SH-SY5Y (cell line): ENCODE data around the gene SIRT3.

ENCODE experiments used
- GATA2 ChIP-seq: IDR thresholded peaks from 2 replicates; pipeline ENCODE4 v1.6.1; 2011; ENCODE audit warnings: mild to moderate bottlenecking, low read depth, low read length
- GATA3 ChIP-seq: IDR thresholded peaks from 2 replicates; pipeline ENCODE4 v1.6.1; 2011; ENCODE audit warnings: low read depth, mild to moderate bottlenecking, low read length, moderate library complexity

Gene SIRT3

DNA sequence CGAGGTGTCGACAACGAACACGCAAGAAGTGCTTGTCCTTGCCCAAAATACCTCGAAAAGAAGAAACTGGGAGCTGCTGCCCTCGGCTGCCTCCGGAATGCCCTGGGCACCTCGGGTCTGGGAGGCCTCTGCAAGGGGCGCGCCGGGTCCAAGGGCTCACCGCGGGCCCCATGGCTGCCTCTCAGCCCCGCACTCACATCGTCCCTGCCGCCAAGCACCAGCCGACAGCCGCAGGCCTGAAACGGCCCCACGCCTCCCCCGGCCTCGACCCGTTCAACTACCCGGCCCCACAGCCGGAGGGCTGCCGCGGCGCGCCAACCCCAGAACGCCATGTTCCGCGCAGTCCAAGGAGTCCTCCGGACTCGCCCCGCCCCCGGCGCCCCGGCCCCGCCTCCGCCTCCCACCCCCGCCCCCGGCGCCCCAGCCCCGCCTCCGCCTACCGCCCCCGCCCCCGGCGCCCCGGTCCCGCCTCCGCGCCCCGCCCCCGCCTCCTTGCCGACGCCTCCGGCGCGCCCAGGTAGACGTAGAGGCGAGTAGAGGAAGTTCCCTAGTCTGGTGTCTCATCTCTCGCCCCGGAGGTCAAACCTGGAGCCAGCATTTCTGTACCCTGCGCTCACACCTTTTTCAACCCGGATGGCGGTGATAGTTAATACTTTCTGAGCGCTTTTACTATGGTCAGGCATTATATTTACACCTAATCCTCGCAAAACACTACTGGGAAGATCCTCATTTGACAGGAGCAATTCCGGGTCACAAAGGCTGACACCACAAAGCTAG is at the start of gene SIRT3:
TSS of gene SIRT3 (minus strand) at position 346 of the 777 bp plus-strand sequence. CDS start at position 332, 14 bp downstream.
- TF ChIP-seq GATA2, result no peak
- no peak for TF ChIP-seq GATA3

DNA sequence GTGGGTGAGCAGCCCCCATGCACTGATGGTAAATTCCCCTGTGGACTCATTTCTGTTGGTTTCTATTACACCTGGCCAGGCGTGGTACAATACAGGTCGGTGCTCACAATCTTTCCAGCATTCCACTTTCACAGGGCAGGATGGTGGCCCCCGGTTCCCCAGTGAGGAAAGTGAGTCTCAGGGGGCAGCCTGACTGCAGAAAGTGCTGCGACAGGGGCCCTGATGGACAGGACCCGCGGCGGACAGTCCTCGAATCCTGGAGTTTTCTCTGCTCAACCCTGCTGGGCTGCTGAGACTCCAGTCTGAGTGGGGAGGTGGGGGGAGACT is 49.7 kb upstream of the SIRT3 start:
- TF ChIP-seq GATA2 (no peak), GATA3 (no peak)

DNA sequence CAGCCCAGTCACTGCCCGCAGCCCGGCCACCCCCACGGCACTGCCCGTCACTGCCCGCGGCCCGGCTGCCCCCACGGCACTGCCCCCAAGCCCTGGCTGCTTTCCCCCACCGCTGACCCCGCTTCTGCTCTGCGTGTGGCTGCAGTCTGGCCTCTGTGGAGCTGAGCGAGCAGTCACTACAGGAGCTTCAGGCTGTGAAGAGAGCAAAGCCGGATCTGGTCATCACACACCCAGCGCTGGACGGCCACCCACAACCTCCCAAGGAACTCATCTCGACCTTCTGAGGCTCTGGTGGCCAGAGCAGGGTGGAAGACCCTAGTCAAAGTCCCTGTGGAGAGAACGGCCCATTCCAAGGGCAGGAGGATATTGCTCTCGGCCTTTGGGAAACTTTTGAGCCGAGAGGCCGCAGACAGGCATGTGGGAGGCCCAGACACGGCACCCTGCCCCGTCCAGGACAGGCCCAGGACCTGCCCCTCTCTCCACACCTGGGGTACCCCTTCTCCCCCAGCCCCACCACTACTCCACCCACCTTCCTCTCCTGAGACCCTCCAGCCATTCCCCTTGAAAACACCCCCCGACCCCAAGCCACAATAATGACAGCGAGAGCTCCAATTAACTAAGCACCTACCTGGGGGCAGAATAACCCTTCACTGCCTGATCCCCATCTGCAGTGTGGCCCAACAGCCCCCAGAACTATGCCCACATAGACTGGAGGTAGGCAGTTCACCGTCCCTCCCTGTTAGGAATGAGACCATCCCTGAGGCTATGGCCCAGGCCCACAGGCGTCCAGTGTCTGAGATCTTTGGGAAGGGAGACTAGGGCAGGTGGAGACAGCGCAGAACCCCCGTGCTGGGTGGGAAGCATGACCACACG is 49.1 kb upstream of the SIRT3 start:
- TF ChIP-seq GATA2, result no peak
- no peak for TF ChIP-seq GATA3

DNA sequence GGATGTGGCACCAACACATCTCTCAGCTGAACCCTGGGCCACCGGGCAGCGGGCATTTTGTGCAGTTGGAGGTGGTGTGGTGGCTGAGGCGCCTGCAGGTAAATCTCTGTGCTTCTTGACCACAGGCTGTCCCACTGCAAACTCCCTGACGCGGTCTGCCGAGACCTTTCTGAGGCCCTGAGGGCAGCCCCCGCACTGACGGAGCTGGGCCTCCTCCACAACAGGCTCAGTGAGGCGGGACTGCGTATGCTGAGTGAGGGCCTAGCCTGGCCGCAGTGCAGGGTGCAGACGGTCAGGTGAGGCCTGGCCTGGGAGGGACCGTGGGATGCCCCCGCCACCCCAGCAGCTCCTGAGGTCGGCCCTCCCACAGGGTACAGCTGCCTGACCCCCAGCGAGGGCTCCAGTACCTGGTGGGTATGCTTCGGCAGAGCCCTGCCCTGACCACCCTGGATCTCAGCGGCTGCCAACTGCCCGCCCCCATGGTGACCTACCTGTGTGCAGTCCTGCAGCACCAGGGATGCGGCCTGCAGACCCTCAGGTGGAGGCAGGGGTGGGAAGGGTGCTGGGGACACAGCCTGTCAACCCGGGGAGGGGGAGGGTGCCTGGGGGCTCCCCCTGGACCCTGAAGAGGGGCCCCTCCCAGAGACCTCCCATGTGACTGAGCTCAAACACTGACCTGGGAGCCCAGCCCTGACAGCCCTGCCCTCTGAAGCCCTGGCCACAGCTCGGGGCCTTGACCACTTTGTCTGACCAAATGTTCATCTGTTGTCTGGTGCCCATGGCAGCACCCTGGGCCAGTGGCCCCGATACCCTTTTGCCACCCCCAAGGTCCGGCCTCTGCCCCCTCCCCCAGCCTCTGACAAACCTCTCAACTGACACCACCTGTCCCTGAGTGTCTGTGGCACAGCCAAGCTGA is 48.2 kb upstream of the SIRT3 start:
- TF ChIP-seq GATA2 (no peak), GATA3 (no peak)

DNA sequence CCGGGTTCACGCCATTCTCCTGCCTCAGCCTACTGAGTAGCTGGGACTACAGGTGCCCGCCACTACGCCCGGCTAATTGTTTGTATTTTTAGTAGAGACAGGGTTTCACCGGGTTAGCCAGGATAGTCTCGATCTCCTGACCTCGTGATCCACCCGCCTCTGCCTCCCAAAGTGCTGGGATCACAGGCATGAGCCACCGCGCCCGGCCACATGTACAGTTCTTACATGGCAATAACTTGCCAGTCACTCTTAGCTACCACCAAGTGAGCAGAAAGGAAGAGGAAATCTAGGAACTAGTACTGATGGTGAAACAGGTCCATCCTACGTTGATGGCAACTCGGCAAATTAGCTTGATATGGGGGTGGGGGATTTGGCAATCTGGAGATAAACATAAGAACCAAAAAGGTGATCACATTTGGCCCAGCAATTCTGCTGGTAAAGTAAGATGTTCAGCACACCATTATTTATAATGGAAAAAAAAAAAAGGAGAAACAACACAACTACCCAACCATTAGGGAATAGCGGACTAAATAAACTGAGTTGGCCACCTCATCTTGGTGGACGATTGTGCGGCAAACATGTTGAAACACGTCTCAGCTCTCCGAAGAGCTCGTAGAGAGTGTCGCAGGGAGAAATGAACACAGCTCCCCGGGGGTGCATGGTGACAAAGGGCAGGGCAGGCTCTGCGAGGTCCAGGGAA is 47.4 kb upstream of the SIRT3 start:
- TF ChIP-seq GATA3 (no peak), GATA2 (no peak)

DNA sequence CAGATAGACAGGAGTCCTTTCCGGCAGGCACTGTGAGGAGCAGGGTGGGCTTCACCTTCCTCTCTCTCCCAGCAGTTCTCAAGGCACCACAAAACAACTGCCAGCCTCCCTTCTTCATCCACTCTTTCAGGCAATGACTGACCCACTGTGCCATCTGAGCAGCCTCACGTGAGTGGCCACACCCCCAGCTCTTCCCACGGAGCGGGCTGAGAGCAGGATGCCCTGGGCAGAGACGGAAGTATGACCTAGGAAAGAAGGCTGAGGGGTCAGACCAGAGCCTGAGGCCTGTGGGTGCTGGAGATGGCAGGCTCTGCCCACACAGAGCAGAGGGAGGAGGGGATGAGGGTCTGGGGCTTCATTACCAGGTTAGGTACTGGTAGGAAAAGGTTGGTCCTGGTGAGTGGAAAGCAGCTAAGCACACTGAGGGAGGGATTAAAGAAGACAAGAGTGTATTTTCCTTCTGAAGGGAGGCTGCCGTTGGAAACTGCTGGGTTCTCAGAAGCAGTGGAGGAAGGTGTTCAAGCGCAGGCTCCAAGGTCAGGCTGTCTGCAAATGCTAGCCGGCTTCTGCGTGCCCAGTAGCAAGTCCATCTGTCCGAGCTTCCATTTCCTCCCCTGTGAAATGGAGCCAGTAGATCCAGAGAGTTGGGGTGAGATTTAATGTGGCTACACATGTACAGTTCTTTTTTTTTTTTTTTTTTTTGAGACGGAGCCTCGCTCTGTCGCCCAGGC is 46.7 kb upstream of the SIRT3 start:
- TF ChIP-seq GATA2, result no peak
- no peak for TF ChIP-seq GATA3

DNA sequence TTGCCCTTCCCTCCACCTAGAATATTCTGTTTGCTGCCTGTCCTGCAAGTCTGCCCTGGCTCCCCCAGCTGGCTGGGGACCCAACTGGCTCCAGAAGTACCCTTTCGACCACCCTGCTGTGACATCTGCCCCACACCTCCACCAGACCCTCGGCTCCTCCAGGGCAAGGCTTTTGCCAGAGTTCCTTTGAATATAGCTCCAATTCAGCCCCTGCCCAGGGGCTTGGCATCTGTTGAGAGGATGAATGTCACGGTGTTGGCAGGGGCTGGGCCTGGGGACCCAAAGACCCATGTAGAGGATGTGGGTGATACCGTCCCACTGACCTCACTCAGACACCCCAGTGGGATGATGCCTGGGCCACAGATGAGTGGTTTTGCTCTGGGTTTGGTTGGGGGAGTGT is 46.0 kb upstream of the SIRT3 start:
- TF ChIP-seq GATA2 (no peak), GATA3 (no peak)

DNA sequence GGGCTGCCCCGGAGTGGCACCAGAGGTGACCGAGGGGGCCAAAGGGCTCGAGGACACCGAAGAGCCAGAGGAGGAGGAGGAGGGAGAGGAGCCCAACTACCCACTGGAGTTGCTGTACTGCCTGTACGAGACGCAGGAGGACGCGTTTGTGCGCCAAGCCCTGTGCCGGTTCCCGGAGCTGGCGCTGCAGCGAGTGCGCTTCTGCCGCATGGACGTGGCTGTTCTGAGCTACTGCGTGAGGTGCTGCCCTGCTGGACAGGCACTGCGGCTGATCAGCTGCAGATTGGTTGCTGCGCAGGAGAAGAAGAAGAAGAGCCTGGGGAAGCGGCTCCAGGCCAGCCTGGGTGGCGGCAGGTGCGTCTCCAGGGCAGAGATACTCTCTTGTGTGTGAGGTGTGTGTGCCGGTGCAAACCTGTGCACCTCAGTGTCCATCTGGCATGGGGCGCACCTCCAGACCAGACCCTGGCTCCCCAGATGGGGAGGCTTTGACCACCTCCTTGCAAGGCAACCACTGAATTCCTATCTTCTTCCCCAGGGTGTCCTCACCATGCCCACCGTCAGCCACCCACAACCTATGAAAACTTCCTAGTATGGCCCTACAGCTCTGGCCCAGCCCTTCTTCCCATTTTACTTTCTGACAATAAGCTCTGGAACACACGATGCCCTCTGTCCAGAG is 45.5 kb upstream of the SIRT3 start:
- no peak for TF ChIP-seq GATA2
- TF ChIP-seq GATA3, result no peak

DNA sequence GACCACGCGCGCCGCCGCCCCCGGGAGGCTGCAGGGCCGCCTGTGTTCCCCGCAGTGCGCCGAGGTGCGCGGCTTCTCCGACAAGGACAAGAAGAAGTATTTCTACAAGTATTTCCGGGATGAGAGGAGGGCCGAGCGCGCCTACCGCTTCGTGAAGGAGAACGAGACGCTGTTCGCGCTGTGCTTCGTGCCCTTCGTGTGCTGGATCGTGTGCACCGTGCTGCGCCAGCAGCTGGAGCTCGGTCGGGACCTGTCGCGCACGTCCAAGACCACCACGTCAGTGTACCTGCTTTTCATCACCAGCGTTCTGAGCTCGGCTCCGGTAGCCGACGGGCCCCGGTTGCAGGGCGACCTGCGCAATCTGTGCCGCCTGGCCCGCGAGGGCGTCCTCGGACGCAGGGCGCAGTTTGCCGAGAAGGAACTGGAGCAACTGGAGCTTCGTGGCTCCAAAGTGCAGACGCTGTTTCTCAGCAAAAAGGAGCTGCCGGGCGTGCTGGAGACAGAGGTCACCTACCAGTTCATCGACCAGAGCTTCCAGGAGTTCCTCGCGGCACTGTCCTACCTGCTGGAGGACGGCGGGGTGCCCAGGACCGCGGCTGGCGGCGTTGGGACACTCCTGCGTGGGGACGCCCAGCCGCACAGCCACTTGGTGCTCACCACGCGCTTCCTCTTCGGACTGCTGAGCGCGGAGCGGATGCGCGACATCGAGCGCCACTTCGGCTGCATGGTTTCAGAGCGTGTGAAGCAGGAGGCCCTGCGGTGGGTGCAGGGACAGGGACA is 44.8 kb upstream of the SIRT3 start:
- no peak for TF ChIP-seq GATA2
- TF ChIP-seq GATA3, result no peak

DNA sequence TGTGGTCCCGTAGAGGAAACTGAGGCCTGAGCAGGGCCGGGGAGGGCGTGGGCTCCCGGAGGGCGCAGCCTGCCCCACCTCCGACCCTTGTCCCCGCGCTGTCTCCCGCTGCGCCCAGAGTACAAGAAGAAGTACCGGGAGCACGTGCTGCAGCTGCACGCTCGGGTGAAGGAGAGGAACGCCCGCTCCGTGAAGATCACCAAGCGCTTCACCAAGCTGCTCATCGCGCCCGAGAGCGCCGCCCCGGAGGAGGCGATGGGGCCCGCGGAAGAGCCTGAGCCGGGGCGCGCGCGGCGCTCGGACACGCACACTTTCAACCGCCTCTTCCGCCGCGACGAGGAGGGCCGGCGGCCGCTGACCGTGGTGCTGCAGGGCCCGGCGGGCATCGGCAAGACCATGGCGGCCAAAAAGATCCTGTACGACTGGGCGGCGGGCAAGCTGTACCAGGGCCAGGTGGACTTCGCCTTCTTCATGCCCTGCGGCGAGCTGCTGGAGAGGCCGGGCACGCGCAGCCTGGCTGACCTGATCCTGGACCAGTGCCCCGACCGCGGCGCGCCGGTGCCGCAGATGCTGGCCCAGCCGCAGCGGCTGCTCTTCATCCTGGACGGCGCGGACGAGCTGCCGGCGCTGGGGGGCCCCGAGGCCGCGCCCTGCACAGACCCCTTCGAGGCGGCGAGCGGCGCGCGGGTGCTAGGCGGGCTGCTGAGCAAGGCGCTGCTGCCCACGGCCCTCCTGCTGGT is 44.0 kb upstream of the SIRT3 start:
- TF ChIP-seq GATA3, result no peak
- no peak for TF ChIP-seq GATA2
